ENCODE measurements around the gene TMEM174.

Gene TMEM174

GRCh38 chr5:73152411-73153388 is 20.3 kb upstream of the TMEM174 start:
- in situ Hi-C loops (cut with MboI; ENCODE audit: low sequenced_read_pairs) = no loop called here

- in situ Hi-C loops (cut with MboI; ENCODE audit: low sequenced_read_pairs) = no loop called here
These were observed 19.5 kb upstream of the TMEM174 start for GRCh38 chr5:73153513-73153912.

- in situ Hi-C loops (cut with MboI; ENCODE audit: low sequenced_read_pairs) = no loop called here
These were observed 18.6 kb upstream of the TMEM174 start for GRCh38 chr5:73154208-73155006.

GRCh38 chr5:73155271-73156222 is 17.4 kb upstream of the TMEM174 start:
- in situ Hi-C loops (cut with MboI; ENCODE audit: low sequenced_read_pairs) = no loop called here

- in situ Hi-C loops (cut with MboI; ENCODE audit: low sequenced_read_pairs) = no loop called here
These were observed 15.3 kb upstream of the TMEM174 start for GRCh38 chr5:73157414-73158303.

- in situ Hi-C loops (cut with MboI; ENCODE audit: low sequenced_read_pairs) = no loop called here
These were observed 14.7 kb upstream of the TMEM174 start for GRCh38 chr5:73158313-73158712.

GRCh38 chr5:73160239-73160671 is 12.7 kb upstream of the TMEM174 start:
- in situ Hi-C loops (cut with MboI; ENCODE audit: low sequenced_read_pairs) = no loop called here

- in situ Hi-C loops (cut with MboI; ENCODE audit: low sequenced_read_pairs) = no loop called here
These were observed 2.5 kb upstream of the TMEM174 start for GRCh38 chr5:73170522-73170921.

GRCh38 chr5:73171495-73171894 is 1.5 kb upstream of the TMEM174 start:
- in situ Hi-C loops (cut with MboI; ENCODE audit: low sequenced_read_pairs) = no loop called here

GRCh38 chr5:73174100-73174815 is 1.3 kb downstream of the TMEM174 start:
- in situ Hi-C loops (cut with MboI; ENCODE audit: low sequenced_read_pairs) = no loop called here

GRCh38 chr5:73176250-73176649 is 3.3 kb downstream of the TMEM174 start:
- in situ Hi-C loops (cut with MboI; ENCODE audit: low sequenced_read_pairs) = no loop called here

GRCh38 chr5:73178265-73178664 is 5.3 kb downstream of the TMEM174 start:
- in situ Hi-C loops (cut with MboI; ENCODE audit: low sequenced_read_pairs) = no loop called here

GRCh38 chr5:73179730-73180129 is 6.7 kb downstream of the TMEM174 start:
- in situ Hi-C loops (cut with MboI; ENCODE audit: low sequenced_read_pairs) = no loop called here

- in situ Hi-C loops (cut with MboI; ENCODE audit: low sequenced_read_pairs) = no loop called here
These were observed 7.6 kb downstream of the TMEM174 start for GRCh38 chr5:73180566-73180965.

- in situ Hi-C loops (cut with MboI; ENCODE audit: low sequenced_read_pairs) = no loop called here
These were observed 9.3 kb downstream of the TMEM174 start for GRCh38 chr5:73182307-73182706.

GRCh38 chr5:73183000-73183399 is 10.0 kb downstream of the TMEM174 start:
- in situ Hi-C loops (cut with MboI; ENCODE audit: low sequenced_read_pairs) = no loop called here

GRCh38 chr5:73183481-73183891 is 10.5 kb downstream of the TMEM174 start:
- in situ Hi-C loops (cut with MboI; ENCODE audit: low sequenced_read_pairs) = no loop called here

- in situ Hi-C loops (cut with MboI; ENCODE audit: low sequenced_read_pairs) = no loop called here
These were observed 14.0 kb downstream of the TMEM174 start for GRCh38 chr5:73186976-73187375.
